KMS-11 (cell line): Measurements from ENCODE around the gene SERPINB10.

ENCODE experiments used
- H2AFZ ChIP-seq: fragments of 200-600 bp; sonication (generic); 2 replicates; pipeline ENCODE4 v1.6.1; 2016; ENCODE audit warnings: antibody characterized with exemption, mixed run types, low read depth
- H3K27ac ChIP-seq: fragments of 200-600 bp; sonication (generic); 2 replicates; pipeline ENCODE4 v1.6.1; 2016; ENCODE audit warnings: mild to moderate bottlenecking, mixed run types
- H3K27me3 ChIP-seq: fragments of 200-600 bp; sonication (generic); 2 replicates; pipeline ENCODE4 v1.6.1; 2017; ENCODE audit warnings: mild to moderate bottlenecking, low read depth, mixed run types, moderate library complexity; ENCODE audit not compliant: insufficient read depth
- H3K36me3 ChIP-seq: fragments of 200-600 bp; sonication (generic); 2 replicates; pipeline ENCODE4 v1.6.1; 2017; ENCODE audit warnings: mild to moderate bottlenecking, mixed run types; ENCODE audit not compliant: insufficient read depth
- H3K4me1 ChIP-seq: fragments of 200-600 bp; sonication (generic); 2 replicates; pipeline ENCODE4 v1.6.1; 2016; ENCODE audit warnings: mild to moderate bottlenecking, low read depth, mixed run types; ENCODE audit not compliant: poor library complexity, severe bottlenecking
- H3K4me2 ChIP-seq: fragments of 200-600 bp; sonication (generic); 2 replicates; pipeline ENCODE4 v1.7.0; 2016; ENCODE audit warnings: mild to moderate bottlenecking, mixed run types
- H3K4me3 ChIP-seq: fragments of 200-600 bp; sonication (generic); IDR thresholded peaks from 2 replicates; pipeline ENCODE4 v1.6.1; 2017; ENCODE audit warnings: low read depth, low read length, mixed read lengths; ENCODE audit not compliant: insufficient read depth
- H3K79me2 ChIP-seq: fragments of 200-600 bp; sonication (generic); 2 replicates; pipeline ENCODE4 v1.6.1; 2016; ENCODE audit warnings: low read depth, mixed run types; ENCODE audit not compliant: insufficient read depth
- H3K9ac ChIP-seq: fragments of 200-600 bp; sonication (generic); 2 replicates; pipeline ENCODE4 v1.6.1; 2016; ENCODE audit warnings: mild to moderate bottlenecking, mixed run types
- H4K20me1 ChIP-seq: fragments of 200-600 bp; sonication (generic); 2 replicates; pipeline ENCODE4 v1.6.1; 2016; ENCODE audit warnings: mild to moderate bottlenecking, mixed run types; ENCODE audit not compliant: insufficient read depth
- CTCF ChIP-seq: fragments of 200-600 bp; sonication (generic); conservative IDR thresholded peaks from 2 replicates; pipeline ENCODE4 v1.6.1; 2017; ENCODE audit warnings: low read depth, mild to moderate bottlenecking, antibody characterized with exemption, low read length, moderate library complexity, mixed read lengths

Gene SERPINB10

DNA sequence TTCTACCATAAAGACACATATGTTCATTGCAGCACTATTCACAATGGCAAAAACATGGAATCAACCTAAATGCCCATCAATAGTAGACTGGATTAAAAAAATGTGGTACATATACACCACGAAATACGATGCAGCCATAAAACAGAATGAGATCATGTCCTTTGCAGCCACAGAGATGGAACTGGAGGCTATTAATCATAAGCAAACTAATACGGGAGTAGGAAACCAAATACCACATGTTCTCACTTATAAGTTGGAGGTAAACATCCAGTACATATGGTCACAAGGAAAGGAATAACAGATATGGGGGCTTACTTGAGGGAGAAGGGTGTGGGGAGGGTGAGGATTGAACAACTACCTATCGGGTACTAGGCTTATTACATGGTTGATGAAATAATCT lies 49.0 kb downstream of the SERPINB10 start:
- H3K27me3 ChIP-seq = no peaks in the 10 kb centered on the region
- no peak for TF ChIP-seq CTCF
- no peak overlapping the region for H2AFZ ChIP-seq
- H3K4me2 ChIP-seq = no peak overlapping the region
- no peaks in the 10 kb centered on the region for H3K4me1 ChIP-seq
- H3K27ac ChIP-seq = no peak overlapping the region
- no peaks in the 10 kb centered on the region for H3K79me2 ChIP-seq
- H3K4me3 ChIP-seq = no peak overlapping the region
- H3K9ac ChIP-seq = no peak overlapping the region
- no peaks in the 10 kb centered on the region for H3K36me3 ChIP-seq
- H4K20me1 ChIP-seq = no peaks in the 10 kb centered on the region

DNA sequence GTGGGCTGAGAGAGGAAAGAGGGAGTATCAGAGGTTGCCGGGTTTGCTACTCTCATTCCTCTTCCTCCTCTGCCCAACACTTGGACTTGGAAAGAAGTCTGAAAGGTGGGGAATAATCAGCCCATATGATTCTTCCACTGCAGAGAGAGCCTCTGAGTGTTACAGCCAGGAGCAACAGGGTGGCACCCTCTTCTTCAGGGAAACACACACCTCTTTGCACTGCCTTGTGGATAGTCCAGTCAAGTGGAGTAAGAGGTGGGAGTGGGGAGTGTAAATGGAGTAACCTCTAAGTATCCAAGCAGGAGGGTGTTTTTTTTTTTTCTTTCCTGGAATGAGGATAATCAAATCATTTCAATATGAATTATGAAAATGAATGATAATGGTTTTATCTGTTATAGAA lies 53.1 kb downstream of the SERPINB10 start:
- Histone ChIP-seq H2AFZ (no peak overlapping the region), H4K20me1 (no peaks in the 10 kb centered on the region), H3K27me3 (no peaks in the 10 kb centered on the region), H3K36me3 (no peaks in the 10 kb centered on the region), H3K4me3 (no peak overlapping the region), H3K4me2 (no peak overlapping the region), H3K79me2 (no peaks in the 10 kb centered on the region), H3K9ac (no peak overlapping the region), H3K27ac (no peak overlapping the region), H3K4me1 (no peaks in the 10 kb centered on the region)
- TF ChIP-seq CTCF = no peak

DNA sequence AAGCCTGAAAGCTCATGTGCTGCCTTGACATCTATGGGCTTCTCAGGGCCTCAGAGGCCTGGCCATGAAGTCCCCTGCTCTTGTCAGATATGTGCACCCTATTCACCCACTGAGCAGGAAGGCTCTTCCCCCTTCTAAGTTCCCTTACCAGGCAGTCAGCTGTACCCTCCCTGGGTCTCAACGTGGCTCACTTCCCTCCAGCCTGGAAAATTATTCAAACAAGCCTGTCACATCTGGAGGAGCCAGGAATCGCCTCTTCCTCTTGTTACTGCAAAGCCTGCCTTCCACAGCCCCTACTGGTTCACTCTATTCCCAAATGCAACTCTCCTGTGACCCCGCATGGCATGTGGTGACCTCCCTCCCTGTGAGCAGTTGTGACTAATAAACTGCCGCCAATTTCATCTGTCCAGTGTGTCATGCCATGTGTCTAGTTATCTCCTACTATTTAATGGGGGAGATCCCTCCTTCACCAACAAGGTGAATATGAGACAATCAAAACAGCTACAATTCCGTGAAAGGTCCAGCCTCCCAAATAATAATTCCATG lies 53.8 kb downstream of the SERPINB10 start:
- Histone ChIP-seq H2AFZ (no peak overlapping the region), H3K4me2 (no peak overlapping the region), H3K9ac (no peak overlapping the region), H4K20me1 (no peaks in the 10 kb centered on the region), H3K79me2 (no peaks in the 10 kb centered on the region), H3K36me3 (no peaks in the 10 kb centered on the region), H3K27ac (no peak overlapping the region), H3K4me3 (no peak overlapping the region), H3K27me3 (no peaks in the 10 kb centered on the region), H3K4me1 (no peaks in the 10 kb centered on the region)
- TF ChIP-seq CTCF = no peak

- no peak overlapping the region for H3K4me3 ChIP-seq
- no peak overlapping the region for H3K4me2 ChIP-seq
- no peaks in the 10 kb centered on the region for H3K4me1 ChIP-seq
- no peak overlapping the region for H3K27ac ChIP-seq
- H3K79me2 ChIP-seq = no peaks in the 10 kb centered on the region
- no peak for TF ChIP-seq CTCF
- no peaks in the 10 kb centered on the region for H3K36me3 ChIP-seq
- H2AFZ ChIP-seq = no peak overlapping the region
- no peak overlapping the region for H3K9ac ChIP-seq
- no peaks in the 10 kb centered on the region for H4K20me1 ChIP-seq
- H3K27me3 ChIP-seq = no peaks in the 10 kb centered on the region
Measured at GRCh38 chr18:63962137-63962536, 54.4 kb downstream of the SERPINB10 start.
